ENCODE measurements around the gene EBLN2. TPM values are rescaled to one million over a fixed set of nuclear protein-coding genes. Genes with fewer than 3 reads are reported as not detected.

EBLN2 gene
- total RNA-seq, result 1 to 10 TPM; 5.1 to 6.2 TPM

DNA sequence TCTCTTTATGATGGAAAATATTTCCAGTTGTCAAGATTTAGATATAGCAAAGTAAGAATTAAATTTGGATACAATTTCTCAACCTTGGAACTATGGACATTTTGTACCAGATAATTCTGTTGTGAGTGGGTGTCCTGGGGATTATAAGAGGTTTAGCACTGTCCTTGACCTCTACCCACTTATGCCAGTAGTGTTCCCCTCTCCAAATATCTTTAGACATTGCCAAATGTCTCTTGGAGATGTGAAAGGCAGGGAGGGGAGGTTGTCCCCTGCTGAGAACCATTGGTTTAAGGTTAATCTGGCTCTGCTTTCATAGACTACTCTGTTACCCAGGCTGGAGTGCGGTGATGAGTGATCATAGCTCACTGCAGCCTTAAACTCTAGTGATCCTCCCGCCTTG is at the start of gene EBLN2:
EBLN2 (plus strand) TSS at position 244 of the 400 bp plus-strand sequence. CDS start 423 bp downstream, outside the sequence.
- peaks cover 30% of the 10 kb centered on the region for H3K36me3 Mint-ChIP-seq
- CTCF ChIA-PET, result interaction anchor here (1.0 kb wide), 1 partner anchor 123 kb away, joined by 3 read pairs; no protein-coding TSS in a partner anchor

DNA sequence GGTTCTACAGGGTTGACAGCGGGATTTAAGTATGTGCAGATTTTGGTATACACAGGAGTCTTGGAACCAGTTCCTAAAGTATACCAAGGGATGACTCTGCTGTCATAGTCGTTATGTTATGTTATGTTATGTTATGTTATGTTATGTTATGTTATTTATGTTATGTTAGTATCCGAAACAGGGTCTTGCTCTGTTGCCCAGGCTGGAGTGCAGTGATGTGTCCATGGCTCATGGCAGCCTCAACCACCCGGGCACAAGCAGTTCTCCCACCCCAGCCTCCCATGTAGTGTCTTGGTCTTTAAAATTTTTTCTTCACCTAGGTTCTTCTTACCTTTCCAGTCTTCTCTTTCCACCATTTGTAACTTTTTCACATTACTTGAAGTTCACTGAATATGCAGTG is 43.2 kb upstream of the EBLN2 start:
- Mint-ChIP-seq H3K9me3 (ENCODE audit: low read depth) (no peaks in the 10 kb centered on the region), H3K27me3 (no peaks in the 10 kb centered on the region), H3K4me3 (no peak overlapping the region), H3K27ac (no peak overlapping the region), H3K4me1 (peaks cover 33% of the 10 kb centered on the region), H3K36me3 (peaks cover 31% of the 10 kb centered on the region)
- ATAC-seq, result no peak
- CTCF ChIA-PET, result no interaction called here
- no peak for DNase-seq

More for the DNA sequence above, at the start of gene EBLN2:
- no peaks in the 10 kb centered on the region for H3K9me3 Mint-ChIP-seq (ENCODE audit: low read depth)
- ATAC-seq (no peak), DNase-seq (no peak)
- no peak within 1 kb of the TSS for H3K27ac Mint-ChIP-seq
- peaks cover 2% of the 10 kb centered on the region for H3K4me1 Mint-ChIP-seq
- H3K4me3 Mint-ChIP-seq, result no peak within 1 kb of the TSS
- H3K27me3 Mint-ChIP-seq, result no peaks in the 10 kb centered on the region

DNA sequence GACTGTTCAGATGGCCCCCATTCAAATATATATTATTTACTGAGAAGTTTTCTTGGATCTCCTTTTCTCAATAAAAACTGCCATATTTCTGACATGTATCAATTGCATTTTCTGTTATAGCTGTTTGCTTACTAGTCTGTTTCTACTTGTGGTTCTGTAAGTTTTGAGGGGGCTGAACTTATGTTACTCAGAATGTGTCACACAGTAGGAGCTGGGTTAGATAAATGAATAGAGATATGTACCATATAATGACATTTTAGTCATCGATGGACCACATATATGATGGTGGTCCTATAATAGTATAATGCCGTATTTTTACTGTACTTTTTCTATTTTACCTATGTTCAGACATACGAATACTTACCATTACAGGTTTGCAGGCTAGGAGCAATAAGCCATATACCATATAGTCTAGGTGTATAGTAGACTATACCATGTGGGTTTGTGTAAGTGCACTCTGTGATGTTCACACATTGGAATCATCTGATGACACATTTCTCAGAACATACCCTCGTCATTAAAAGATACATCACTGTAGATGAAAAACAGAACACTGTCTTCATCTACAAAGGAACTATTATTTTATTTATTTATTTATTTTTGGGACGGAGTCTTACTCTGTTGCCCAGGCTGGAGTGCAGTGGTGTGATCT is 42.5 kb upstream of the EBLN2 start:
- H3K36me3 Mint-ChIP-seq, result peaks cover 30% of the 10 kb centered on the region
- H3K4me3 Mint-ChIP-seq, result no peak overlapping the region
- no peak overlapping the region for H3K27ac Mint-ChIP-seq
- CTCF ChIA-PET, result interaction anchor here (0.6 kb wide), 1 partner anchor 9 kb away, joined by 3 read pairs; no protein-coding TSS in a partner anchor
- no peaks in the 10 kb centered on the region for H3K9me3 Mint-ChIP-seq (ENCODE audit: low read depth)
- ATAC-seq (no peak), DNase-seq (no peak)
- H3K4me1 Mint-ChIP-seq, result peaks cover 30% of the 10 kb centered on the region
- no peaks in the 10 kb centered on the region for H3K27me3 Mint-ChIP-seq

DNA sequence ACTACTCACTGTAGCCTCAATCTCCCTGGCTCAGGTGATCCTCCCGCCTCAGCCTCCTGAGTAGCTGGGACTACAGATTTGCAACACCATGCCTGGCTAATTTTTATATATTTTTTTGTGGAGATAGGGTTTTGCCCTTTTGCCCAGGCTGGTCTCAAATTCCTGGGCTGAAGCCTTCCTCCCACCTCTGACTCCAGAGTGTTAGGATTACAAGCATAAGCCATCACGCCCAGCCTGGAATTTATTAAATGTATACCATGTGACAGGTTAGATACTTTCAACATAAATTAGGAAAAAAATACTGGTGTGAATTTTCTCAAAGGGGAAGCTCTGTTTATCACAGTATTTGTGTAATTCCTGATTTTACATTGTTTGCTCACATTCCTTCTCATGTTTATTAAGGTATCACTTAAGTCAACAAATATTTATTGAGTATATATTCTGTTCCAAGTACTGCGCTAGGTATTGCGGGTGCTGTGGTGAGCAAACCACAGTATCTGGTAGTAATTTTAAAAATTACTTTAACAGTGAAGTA is 40.1 kb upstream of the EBLN2 start:
- H3K4me3 Mint-ChIP-seq, result no peak overlapping the region
- peaks cover 29% of the 10 kb centered on the region for H3K36me3 Mint-ChIP-seq
- DNase-seq, result no peak
- H3K9me3 Mint-ChIP-seq (ENCODE audit: low read depth), result no peaks in the 10 kb centered on the region
- no peak overlapping the region for H3K27ac Mint-ChIP-seq
- CTCF ChIA-PET, result no interaction called here
- peaks cover 33% of the 10 kb centered on the region for H3K4me1 Mint-ChIP-seq
- H3K27me3 Mint-ChIP-seq, result no peaks in the 10 kb centered on the region
- ATAC-seq, result no peak

DNA sequence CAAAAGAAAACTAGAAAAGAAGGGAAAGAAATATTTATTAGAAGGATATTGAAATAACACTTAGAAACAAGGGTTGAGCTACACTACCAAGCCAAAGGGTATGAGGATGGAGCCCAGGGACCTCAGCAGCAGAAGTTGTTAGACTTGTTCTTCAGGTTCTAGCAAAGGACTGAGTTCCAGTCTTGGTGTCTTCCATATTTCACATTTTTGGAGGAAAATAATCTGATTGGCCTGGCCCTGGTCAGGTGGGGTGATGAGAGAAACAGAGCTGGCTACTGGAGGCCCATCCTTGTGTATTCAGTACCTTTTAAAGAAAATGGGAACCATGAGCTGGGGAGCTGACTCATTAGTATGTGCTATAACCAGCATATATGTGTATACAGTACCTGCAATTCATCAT is 36.6 kb upstream of the EBLN2 start:
- CTCF ChIA-PET, result interaction anchor here (1.0 to 1.7 kb wide), 2 partner anchors 9 to 25 kb away, joined by 3 read pairs; no protein-coding TSS in a partner anchor
- no peak overlapping the region for H3K27ac Mint-ChIP-seq
- no peak for ATAC-seq
- no peaks in the 10 kb centered on the region for H3K9me3 Mint-ChIP-seq (ENCODE audit: low read depth)
- H3K36me3 Mint-ChIP-seq, result peaks cover 34% of the 10 kb centered on the region
- H3K4me1 Mint-ChIP-seq, result peaks cover 41% of the 10 kb centered on the region
- no peak for DNase-seq
- H3K27me3 Mint-ChIP-seq, result no peaks in the 10 kb centered on the region
- no peak overlapping the region for H3K4me3 Mint-ChIP-seq

DNA sequence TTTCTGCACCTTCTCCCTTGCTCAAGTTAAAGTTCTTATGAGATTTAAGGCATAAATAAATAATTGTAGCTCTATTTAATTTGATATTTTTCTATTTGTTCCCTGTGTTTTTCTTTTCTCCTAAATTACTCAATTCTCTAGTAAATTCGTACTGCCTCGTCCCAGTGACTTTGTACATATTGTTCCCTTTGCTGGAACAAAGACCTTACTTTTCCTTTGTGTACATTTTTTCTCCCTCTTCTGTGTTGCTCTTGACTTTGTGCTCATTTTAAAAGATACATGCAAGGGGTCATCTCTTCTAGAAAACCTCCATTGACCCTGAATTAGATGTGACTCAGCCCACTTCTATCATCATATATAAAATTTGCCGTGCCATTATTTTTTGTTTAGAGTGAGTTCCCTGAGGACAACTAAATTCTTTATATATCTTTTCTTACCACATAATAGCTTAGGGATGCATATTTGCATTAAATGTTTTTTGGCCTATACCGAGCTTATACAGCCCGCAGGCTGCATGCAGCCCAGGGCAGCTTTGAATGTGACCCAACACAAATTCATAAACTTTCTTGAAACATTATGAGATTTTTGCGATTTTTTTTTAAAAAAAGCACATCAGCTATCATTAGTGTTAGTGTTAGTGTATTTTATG is 35.2 kb upstream of the EBLN2 start:
- Mint-ChIP-seq H3K27me3 (no peaks in the 10 kb centered on the region), H3K4me1 (peaks cover 41% of the 10 kb centered on the region), H3K4me3 (no peak overlapping the region), H3K36me3 (peaks cover 38% of the 10 kb centered on the region), H3K9me3 (ENCODE audit: low read depth) (no peaks in the 10 kb centered on the region), H3K27ac (no peak overlapping the region)
- CTCF ChIA-PET, result no interaction called here
- no peak for ATAC-seq
- no peak for DNase-seq

DNA sequence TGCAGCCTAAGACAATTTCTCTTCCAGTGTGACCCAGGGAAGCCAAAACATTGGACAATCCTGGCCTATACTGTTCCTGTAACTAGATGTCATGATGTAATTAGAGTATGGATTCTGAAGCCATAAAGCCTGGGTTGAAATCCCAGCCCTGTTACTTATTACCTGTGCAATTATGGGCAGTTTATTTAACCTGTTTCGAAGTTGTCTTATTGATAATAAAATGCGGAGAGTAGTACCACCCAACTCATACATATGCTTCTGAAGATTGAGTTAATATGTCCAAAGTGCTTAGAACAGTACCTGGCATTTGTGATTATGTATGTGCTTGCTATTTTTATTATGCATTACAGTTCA is 34.7 kb upstream of the EBLN2 start:
- ATAC-seq, result no peak
- DNase-seq, result no peak
- Mint-ChIP-seq H3K27ac (no peak overlapping the region), H3K36me3 (peaks cover 41% of the 10 kb centered on the region), H3K27me3 (no peaks in the 10 kb centered on the region), H3K9me3 (ENCODE audit: low read depth) (no peaks in the 10 kb centered on the region), H3K4me3 (no peak overlapping the region), H3K4me1 (peaks cover 43% of the 10 kb centered on the region)
- CTCF ChIA-PET, result no interaction called here

DNA sequence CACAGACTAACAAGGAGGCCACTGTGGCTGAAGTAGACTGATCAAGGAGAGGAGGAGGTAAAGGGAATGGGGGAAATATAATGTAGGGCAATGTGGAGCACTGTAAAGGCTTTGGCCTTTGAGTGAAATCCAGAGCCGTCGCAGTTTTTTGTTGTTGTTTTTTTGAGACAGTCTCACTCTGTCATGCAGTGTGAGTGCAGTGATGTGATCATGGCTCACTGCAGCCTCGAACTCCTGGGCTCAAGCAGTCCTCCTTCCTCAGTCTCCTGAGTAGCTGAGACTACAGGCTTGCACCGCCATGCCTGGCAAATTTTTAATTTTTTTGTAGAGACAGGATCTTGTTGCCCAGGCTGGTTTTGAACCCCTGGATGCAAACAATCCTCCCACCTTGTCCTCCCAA is 32.7 kb upstream of the EBLN2 start:
- peaks cover 45% of the 10 kb centered on the region for H3K36me3 Mint-ChIP-seq
- no peaks in the 10 kb centered on the region for H3K27me3 Mint-ChIP-seq
- peak; percentile 31 for ATAC-seq
- CTCF ChIA-PET, result interaction anchor here (0.9 kb wide), 1 partner anchor 28 kb away, joined by 3 read pairs; no protein-coding TSS in a partner anchor
- H3K4me3 Mint-ChIP-seq, result no peak overlapping the region
- peak overlapping the region; percentile 51 for H3K27ac Mint-ChIP-seq
- no peak for DNase-seq
- H3K4me1 Mint-ChIP-seq, result peaks cover 49% of the 10 kb centered on the region
- no peaks in the 10 kb centered on the region for H3K9me3 Mint-ChIP-seq (ENCODE audit: low read depth)

DNA sequence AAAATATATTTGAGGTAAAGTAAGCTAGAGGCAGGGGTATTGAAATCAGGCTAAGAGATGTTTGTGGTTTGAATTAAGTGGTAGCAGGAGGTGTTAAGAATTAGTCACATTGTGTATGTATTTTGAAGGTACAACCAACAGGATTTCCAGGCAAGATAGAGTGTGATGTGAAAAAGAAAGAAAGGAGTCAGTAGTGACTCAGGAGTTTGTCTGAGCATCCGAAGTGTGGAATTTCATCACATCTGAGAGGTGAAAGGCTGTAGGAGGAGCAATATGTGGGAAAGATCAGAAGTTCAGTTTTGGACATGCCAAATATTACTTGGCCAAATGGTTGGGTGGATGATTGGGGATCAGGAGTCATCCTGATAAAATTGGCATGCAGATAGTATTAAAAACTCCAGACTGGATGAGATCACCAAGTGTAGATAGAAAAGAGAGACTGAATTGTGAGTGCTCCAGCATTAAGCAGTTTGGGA is 32.1 kb upstream of the EBLN2 start:
- Mint-ChIP-seq H3K9me3 (ENCODE audit: low read depth) (no peaks in the 10 kb centered on the region), H3K36me3 (peaks cover 45% of the 10 kb centered on the region), H3K27me3 (no peaks in the 10 kb centered on the region), H3K27ac (peak overlapping the region; percentile 51), H3K4me1 (peaks cover 47% of the 10 kb centered on the region), H3K4me3 (no peak overlapping the region)
- DNase-seq (no peak), ATAC-seq (peak; percentile 92)
- CTCF ChIA-PET, result interaction anchor here (0.6 to 0.9 kb wide), 2 partner anchors 27 to 156 kb away, joined by 3 read pairs; no protein-coding TSS in a partner anchor

DNA sequence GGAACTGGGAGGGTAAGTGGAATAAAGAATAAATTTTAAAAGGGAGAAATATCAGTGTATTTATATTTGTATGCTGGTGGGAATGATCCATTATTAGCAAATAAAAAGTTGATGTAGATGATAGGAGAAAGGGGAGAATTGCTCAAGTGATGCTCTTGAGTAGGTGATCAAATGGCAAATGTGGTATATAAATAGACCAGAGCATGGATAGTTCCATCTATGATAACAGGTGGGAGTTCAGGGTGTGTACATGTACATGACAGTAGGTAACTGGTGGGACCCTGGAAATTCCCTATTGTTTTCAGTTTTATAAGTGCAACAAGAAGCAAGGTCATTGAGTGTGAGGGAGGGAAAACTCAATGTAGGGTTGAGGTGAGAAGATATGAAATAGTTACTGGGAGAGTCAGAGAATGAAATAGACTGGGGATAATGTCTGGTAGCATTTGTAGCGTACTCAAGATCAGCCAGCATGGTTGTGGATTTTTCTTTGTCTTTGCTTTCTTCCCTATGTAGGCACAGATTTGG is 31.3 kb upstream of the EBLN2 start:
- Mint-ChIP-seq H3K27me3 (no peaks in the 10 kb centered on the region), H3K4me3 (no peak overlapping the region), H3K36me3 (peaks cover 44% of the 10 kb centered on the region), H3K9me3 (ENCODE audit: low read depth) (no peaks in the 10 kb centered on the region), H3K27ac (peak overlapping the region; percentile 51), H3K4me1 (peaks cover 52% of the 10 kb centered on the region)
- DNase-seq, result no peak
- CTCF ChIA-PET, result no interaction called here
- no peak for ATAC-seq

DNA sequence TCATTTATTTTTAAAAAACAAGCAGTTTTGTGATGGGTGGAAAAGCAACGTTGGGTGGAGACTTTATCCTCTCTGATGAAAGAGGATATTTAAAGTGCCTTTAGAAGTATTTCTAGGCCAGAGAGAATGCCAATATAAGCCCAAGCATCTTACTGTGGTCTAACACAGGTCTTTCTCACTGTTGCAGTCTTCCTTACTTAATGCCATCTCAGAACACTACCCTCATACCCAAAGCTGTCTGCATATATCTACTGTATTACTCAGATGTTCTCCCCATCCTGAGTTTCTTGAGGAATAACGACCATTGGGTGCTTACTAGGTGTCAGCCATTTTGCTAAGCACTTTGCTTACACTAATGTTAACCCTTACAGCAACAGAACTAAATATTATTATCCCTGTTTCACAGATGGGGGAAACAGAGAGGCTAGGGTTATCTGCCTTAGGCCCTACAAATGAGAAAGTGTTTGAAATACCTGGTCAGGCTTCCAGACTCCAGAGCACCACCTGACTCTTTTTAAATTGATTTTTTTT is 29.8 kb upstream of the EBLN2 start:
- CTCF ChIA-PET, result interaction anchor here (1.4 kb wide), 1 partner anchor 8 kb away, joined by 3 read pairs; no protein-coding TSS in a partner anchor

DNA sequence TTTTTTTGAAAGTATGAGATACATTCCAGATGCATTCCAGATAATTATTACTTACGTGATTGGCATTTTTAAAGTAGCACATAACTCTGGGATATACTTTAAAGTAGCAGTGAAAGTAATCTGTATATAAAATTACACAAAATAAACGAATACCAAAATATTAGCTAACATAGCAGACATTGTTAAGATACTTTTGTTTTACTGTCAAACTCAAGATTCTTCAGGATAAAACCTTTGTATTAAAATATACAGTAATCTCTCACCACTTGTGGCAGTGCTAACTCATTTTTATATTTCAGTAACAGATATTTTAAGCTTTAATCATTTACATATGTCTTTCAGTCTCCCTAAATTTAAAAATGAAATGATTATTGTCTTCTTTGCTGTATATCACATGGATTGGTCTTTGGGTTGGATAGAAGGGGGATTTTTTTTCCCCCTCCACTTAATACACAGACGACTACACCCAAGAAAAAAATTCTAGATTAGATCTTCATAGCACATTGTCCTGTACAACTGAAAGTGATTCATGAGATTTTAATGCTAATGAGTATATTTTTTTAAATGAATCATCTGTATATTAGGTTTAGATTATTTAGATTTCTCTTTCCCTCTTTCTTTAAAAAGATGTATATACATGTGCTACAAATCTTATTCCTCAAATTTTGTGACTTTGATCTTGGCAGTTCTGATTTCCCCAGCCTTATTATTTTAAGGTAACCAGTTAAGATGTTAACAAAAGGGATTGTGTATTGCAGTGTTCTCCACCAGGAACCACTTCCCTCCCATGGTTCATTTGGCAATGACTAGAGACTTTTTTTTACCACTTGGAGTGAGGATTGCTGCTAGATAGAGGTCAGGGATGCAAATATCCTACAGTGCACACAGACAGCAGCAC is 24.5 kb upstream of the EBLN2 start:
- H3K9me3 Mint-ChIP-seq (ENCODE audit: low read depth), result no peaks in the 10 kb centered on the region
- no peaks in the 10 kb centered on the region for H3K27me3 Mint-ChIP-seq
- no peak for ATAC-seq
- CTCF ChIA-PET, result interaction anchor here (0.8 to 1.2 kb wide), 2 partner anchors 8 to 20 kb away, joined by 3 read pairs; no protein-coding TSS in a partner anchor
- no peak overlapping the region for H3K27ac Mint-ChIP-seq
- no peak overlapping the region for H3K4me3 Mint-ChIP-seq
- no peak for DNase-seq
- peaks cover 38% of the 10 kb centered on the region for H3K4me1 Mint-ChIP-seq
- peaks cover 27% of the 10 kb centered on the region for H3K36me3 Mint-ChIP-seq

More for the DNA sequence above, 29.8 kb upstream of the EBLN2 start:
- DNase-seq, result no peak
- H3K36me3 Mint-ChIP-seq, result peaks cover 41% of the 10 kb centered on the region
- no peaks in the 10 kb centered on the region for H3K9me3 Mint-ChIP-seq (ENCODE audit: low read depth)
- no peak for ATAC-seq
- H3K4me3 Mint-ChIP-seq, result no peak overlapping the region
- peaks cover 52% of the 10 kb centered on the region for H3K4me1 Mint-ChIP-seq
- no peaks in the 10 kb centered on the region for H3K27me3 Mint-ChIP-seq
- H3K27ac Mint-ChIP-seq, result no peak overlapping the region
